Natural killer cell treated with Interleukin-12 subunit alpha and Interleukin-12 subunit beta and Interleukin-15 and Interleukin-18, amount 100 ng/mL, for 72 hours (primary cell): Measurements from ENCODE around the gene DNM3. TPM values are rescaled to one million over a fixed set of nuclear protein-coding genes. Genes with fewer than 3 reads are reported as not detected.

ENCODE experiments used
- ATAC-seq, 2 donors: fragments of 150-1000 bp; cut with Tn5 transposase in 1 of 2; sonication (Bioruptor Pico), chemical (Tn5 transposase) in 1 of 2; 2 replicates each; pipeline ENCODE4 v1.10.0; 2021
- DNase-seq: peaks from one replicate; pipeline ENCODE4 v3.0.0; 2022; ENCODE audit warnings: low spot score
- H3K27ac Mint-ChIP-seq, 2 donors: 1 replicate in 1 of 2; 2 replicates in 1 of 2; pipeline ENCODE4 v1.8.0; 2022; ENCODE audit warnings: mixed read lengths in 2 of 2, mild to moderate bottlenecking in 1 of 2, moderate library complexity in 1 of 2
- H3K27me3 Mint-ChIP-seq, 2 donors: 1 replicate in 1 of 2; 2 replicates in 1 of 2; pipeline ENCODE4 v1.8.0; 2022; ENCODE audit warnings: mixed read lengths in 2 of 2
- H3K36me3 Mint-ChIP-seq: one replicate; pipeline ENCODE4 v1.8.0; 2022; ENCODE audit warnings: mixed read lengths
- H3K4me1 Mint-ChIP-seq, 2 donors: 1 replicate in 1 of 2; 2 replicates in 1 of 2; pipeline ENCODE4 v1.8.0; 2022; ENCODE audit warnings: low read depth in 2 of 2, mixed read lengths in 2 of 2, mild to moderate bottlenecking in 1 of 2
- H3K4me3 Mint-ChIP-seq: one replicate; pipeline ENCODE4 v1.8.0; 2022; ENCODE audit warnings: mixed read lengths
- H3K9me3 Mint-ChIP-seq: 2 replicates; pipeline ENCODE4 v1.8.0; 2022; ENCODE audit warnings: mixed read lengths
- total RNA-seq, 2 donors: library from RNA; stranded (reverse); gene quantifications; one replicate each; pipeline ENCODE4 v1.2.3, GENCODE V29; 2022

Gene DNM3
- total RNA-seq, 2 donors from 2014 or later: 1.5 to 3.5 TPM

DNA sequence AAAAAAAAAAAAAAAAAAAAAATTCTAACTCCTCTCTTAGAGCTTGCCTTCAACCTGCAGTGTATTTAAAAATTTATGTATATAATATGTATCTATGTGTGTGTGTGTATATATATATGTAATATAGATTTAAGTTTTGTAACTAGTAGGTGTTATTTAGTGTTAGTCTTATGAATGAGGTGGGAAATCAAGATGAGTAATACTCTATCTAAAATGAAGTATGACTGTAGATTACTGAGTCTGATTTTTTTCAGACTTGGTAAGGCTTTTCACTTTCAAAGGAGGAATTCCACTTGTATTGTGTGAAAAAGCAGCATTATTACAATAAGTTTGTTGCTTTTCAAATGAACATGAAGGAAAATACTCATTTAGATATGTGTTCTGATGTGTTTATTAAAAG, 5.4 kb upstream of the DNM3 start:
- Mint-ChIP-seq H3K4me1 (peaks cover 6% of the 10 kb centered on the region in 2 donors), H3K4me3 (no peak overlapping the region), H3K36me3 (no peaks in the 10 kb centered on the region), H3K9me3 (no peaks in the 10 kb centered on the region), H3K27ac (no peak overlapping the region), H3K27me3 (peaks cover 0 to 2% of the 10 kb centered on the region in 2 donors)
- DNase-seq (no peak), ATAC-seq (peak in 1 of 2 donors; percentile 46)

DNA sequence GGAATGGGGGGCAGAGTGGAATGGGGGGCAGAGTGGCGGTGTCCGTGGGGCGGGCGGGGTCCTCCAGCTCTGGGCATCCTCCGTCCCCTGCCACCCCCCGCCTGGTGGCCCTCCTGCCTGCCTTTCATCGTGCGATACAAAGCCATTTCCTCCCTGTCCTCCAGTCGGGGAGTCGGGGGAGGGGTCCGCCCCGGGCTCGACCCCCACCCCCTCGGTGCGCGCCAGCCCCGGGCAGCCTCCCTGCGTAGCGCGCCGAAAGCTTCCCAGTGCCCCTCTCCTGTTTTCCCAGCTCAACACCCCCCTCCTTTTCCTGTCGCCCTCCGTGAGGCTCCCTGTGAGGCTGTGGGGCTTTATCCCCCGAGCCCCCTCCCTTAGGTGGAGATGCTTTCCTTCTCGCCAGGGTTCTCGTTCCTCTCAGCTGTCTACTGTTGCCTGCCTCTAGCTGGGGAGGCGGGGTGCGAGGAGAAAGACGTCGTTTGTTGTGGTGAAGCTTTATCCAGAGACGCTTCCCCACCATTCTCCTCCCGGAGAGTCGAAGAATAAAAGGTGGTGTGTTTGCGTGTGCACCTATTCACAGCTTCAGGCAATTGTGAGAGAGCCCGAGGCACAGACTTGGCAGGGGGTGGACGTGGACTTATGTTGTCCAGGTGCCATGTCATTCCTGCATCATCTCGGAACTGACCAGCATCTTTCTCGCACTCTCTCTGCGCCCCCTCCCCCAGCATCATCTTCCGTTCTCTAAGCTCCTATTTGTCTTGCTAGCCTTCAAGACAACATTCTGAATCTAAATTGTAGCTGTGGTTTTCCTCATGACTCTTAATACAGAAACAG, 848 bp downstream of the DNM3 start:
- no peaks in the 10 kb centered on the region for H3K9me3 Mint-ChIP-seq
- no peaks in the 10 kb centered on the region for H3K36me3 Mint-ChIP-seq
- no peak for DNase-seq
- ATAC-seq: no peak
- peak overlapping the region in 1 of 2 donors; percentile 64 for H3K27ac Mint-ChIP-seq
- H3K4me1 Mint-ChIP-seq: peaks cover 15 to 19% of the 10 kb centered on the region in 2 donors
- H3K4me3 Mint-ChIP-seq: peak overlapping the region; percentile 81
- peaks cover 18 to 30% of the 10 kb centered on the region in 2 donors for H3K27me3 Mint-ChIP-seq

GRCh38 chr1:171844381-171844780, 3.1 kb downstream of the DNM3 start:
- Mint-ChIP-seq H3K27me3 (peaks cover 24 to 43% of the 10 kb centered on the region in 2 donors), H3K27ac (no peak overlapping the region), H3K9me3 (no peaks in the 10 kb centered on the region), H3K36me3 (no peaks in the 10 kb centered on the region), H3K4me1 (peaks cover 15 to 19% of the 10 kb centered on the region in 2 donors), H3K4me3 (no peak overlapping the region)
- ATAC-seq (no peak), DNase-seq (no peak)

DNA sequence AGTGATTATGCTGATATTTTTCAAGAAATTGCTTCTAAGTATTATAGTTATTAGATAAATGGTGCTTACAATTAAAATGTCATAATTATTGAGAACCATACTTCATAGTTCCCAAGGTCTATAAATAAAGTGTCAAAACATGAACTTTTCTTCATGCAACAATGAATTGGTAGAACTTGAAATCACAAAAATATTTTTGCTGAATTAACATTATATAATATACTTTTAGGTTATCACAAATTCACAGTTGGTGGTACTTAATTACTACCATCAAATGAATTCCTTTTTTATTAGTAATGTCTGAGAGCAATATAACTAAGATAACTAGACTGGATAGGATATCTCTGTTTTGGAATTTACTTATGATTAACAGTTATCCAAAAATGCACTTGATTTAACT, 4.7 kb downstream of the DNM3 start:
- Mint-ChIP-seq H3K27ac (no peak overlapping the region), H3K4me3 (no peak overlapping the region), H3K4me1 (peaks cover 7 to 13% of the 10 kb centered on the region in 2 donors), H3K9me3 (no peaks in the 10 kb centered on the region), H3K36me3 (no peaks in the 10 kb centered on the region), H3K27me3 (peaks cover 28 to 52% of the 10 kb centered on the region in 2 donors)
- ATAC-seq (no peak), DNase-seq (no peak)

GRCh38 chr1:171849245-171849898, 8.1 kb downstream of the DNM3 start:
- ATAC-seq: no peak
- Mint-ChIP-seq H3K27me3 (peaks cover 19 to 43% of the 10 kb centered on the region in 2 donors), H3K36me3 (no peaks in the 10 kb centered on the region)

GRCh38 chr1:171850651-171851350, 9.5 kb downstream of the DNM3 start:
- Mint-ChIP-seq H3K36me3 (no peaks in the 10 kb centered on the region), H3K4me3 (no peak overlapping the region), H3K27ac (no peak overlapping the region), H3K9me3 (no peaks in the 10 kb centered on the region), H3K4me1 (no peaks in the 10 kb centered on the region), H3K27me3 (peaks cover 24 to 38% of the 10 kb centered on the region in 2 donors)
- DNase-seq (no peak), ATAC-seq (no peak)

More at GRCh38 chr1:171849245-171849898, 8.1 kb downstream of the DNM3 start:
- no peak overlapping the region for H3K27ac Mint-ChIP-seq
- DNase-seq: no peak
- H3K4me3 Mint-ChIP-seq: no peak overlapping the region
- H3K9me3 Mint-ChIP-seq: no peaks in the 10 kb centered on the region
- H3K4me1 Mint-ChIP-seq: no peaks in the 10 kb centered on the region

DNA sequence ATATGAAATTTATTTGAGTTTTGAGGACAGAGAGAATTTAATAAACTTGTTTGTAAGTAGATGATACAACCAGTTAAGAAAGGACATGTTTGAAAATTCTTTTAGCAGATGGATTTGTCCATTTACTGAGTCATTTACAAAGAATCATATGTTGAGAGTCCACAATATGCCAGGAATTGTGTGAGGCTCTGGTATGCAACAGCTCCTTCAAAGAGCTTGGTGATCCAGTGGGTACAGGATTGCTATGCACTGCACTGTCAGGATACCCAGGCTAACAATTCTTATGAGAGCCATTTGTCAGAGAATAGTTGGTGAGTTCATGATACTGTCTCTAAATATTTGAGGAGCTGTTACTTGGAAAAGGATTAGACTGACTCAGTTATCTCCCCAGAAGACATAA, 11.0 kb downstream of the DNM3 start:
- ATAC-seq (no peak), DNase-seq (no peak)
- Mint-ChIP-seq H3K36me3 (peaks cover 9% of the 10 kb centered on the region), H3K9me3 (no peaks in the 10 kb centered on the region), H3K27me3 (peaks cover 34 to 43% of the 10 kb centered on the region in 2 donors), H3K27ac (no peak overlapping the region), H3K4me3 (no peak overlapping the region), H3K4me1 (no peaks in the 10 kb centered on the region)

DNA sequence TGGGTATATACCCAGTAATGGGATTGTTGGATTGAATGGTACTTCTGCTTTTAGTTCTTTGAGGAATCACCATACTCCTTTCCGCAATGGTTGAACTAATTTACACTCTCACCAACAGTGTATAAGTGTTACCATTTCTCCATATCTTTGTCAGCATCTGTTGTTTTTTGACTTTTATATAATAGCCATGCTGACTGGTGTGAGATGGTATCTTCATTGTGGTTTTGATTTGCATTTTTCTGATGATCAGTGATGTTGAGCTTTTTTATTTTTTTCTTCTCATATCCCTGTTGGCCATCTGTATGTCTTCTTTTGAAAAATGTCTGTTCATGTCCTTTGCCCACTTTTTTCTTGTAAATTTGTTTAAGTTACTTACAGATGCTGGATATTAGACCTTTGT, 14.1 kb downstream of the DNM3 start:
- ATAC-seq: no peak
- H3K9me3 Mint-ChIP-seq: no peaks in the 10 kb centered on the region
- no peak for DNase-seq
- H3K27ac Mint-ChIP-seq: no peak overlapping the region
- H3K4me1 Mint-ChIP-seq: no peaks in the 10 kb centered on the region
- H3K36me3 Mint-ChIP-seq: peaks cover 22% of the 10 kb centered on the region
- H3K27me3 Mint-ChIP-seq: peaks cover 27 to 45% of the 10 kb centered on the region in 2 donors
- no peak overlapping the region for H3K4me3 Mint-ChIP-seq

GRCh38 chr1:171858696-171859095, 17.4 kb downstream of the DNM3 start:
- peaks cover 31 to 51% of the 10 kb centered on the region in 2 donors for H3K27me3 Mint-ChIP-seq
- no peak overlapping the region for H3K27ac Mint-ChIP-seq
- no peak for ATAC-seq
- no peaks in the 10 kb centered on the region for H3K9me3 Mint-ChIP-seq
- no peak overlapping the region for H3K4me3 Mint-ChIP-seq
- peaks cover 22% of the 10 kb centered on the region for H3K36me3 Mint-ChIP-seq
- no peaks in the 10 kb centered on the region for H3K4me1 Mint-ChIP-seq
- DNase-seq: no peak

GRCh38 chr1:171860696-171861095, 19.4 kb downstream of the DNM3 start:
- Mint-ChIP-seq H3K4me3 (no peak overlapping the region), H3K4me1 (no peaks in the 10 kb centered on the region), H3K36me3 (peaks cover 22% of the 10 kb centered on the region), H3K27me3 (peaks cover 25 to 46% of the 10 kb centered on the region in 2 donors), H3K9me3 (no peaks in the 10 kb centered on the region), H3K27ac (no peak overlapping the region)
- ATAC-seq (no peak), DNase-seq (no peak)

GRCh38 chr1:171863531-171863930, 22.2 kb downstream of the DNM3 start:
- Mint-ChIP-seq H3K4me3 (no peak overlapping the region), H3K36me3 (peaks cover 8% of the 10 kb centered on the region), H3K4me1 (no peaks in the 10 kb centered on the region), H3K9me3 (no peaks in the 10 kb centered on the region), H3K27ac (no peak overlapping the region), H3K27me3 (peaks cover 22 to 33% of the 10 kb centered on the region in 2 donors)
- no peak for ATAC-seq
- no peak for DNase-seq

DNA sequence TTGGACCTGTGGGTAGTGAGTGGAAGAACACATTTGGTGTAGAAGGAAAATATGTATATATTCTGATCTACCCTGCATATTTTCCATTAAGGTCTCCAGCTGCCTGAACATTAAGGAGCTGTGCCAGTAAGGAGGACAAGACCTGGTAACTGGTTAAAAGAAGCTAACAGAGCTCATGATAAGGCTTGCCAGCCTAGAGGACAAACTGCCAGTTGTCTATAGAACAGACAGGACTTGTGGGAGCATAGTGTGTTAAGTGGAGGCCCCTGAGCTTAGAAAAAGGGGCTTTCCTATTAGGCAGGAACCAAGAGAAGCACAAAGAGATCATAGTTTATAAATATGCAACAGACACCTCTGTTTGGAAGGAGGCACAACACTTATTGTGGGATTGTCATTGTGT, 23.0 kb downstream of the DNM3 start:
- H3K36me3 Mint-ChIP-seq: peaks cover under 1% of the 10 kb centered on the region
- peaks cover 24 to 25% of the 10 kb centered on the region in 2 donors for H3K27me3 Mint-ChIP-seq
- DNase-seq (no peak), ATAC-seq (no peak)
- no peaks in the 10 kb centered on the region for H3K4me1 Mint-ChIP-seq
- H3K4me3 Mint-ChIP-seq: no peak overlapping the region
- H3K27ac Mint-ChIP-seq: no peak overlapping the region
- H3K9me3 Mint-ChIP-seq: no peaks in the 10 kb centered on the region

- H3K27ac Mint-ChIP-seq: no peak overlapping the region
- H3K4me3 Mint-ChIP-seq: no peak overlapping the region
- H3K27me3 Mint-ChIP-seq: peaks cover 22 to 27% of the 10 kb centered on the region in 2 donors
- H3K36me3 Mint-ChIP-seq: no peaks in the 10 kb centered on the region
- no peaks in the 10 kb centered on the region for H3K4me1 Mint-ChIP-seq
- H3K9me3 Mint-ChIP-seq: no peaks in the 10 kb centered on the region
- ATAC-seq: no peak
- no peak for DNase-seq
Observed at GRCh38 chr1:171865106-171865505, 23.8 kb downstream of the DNM3 start.

DNA sequence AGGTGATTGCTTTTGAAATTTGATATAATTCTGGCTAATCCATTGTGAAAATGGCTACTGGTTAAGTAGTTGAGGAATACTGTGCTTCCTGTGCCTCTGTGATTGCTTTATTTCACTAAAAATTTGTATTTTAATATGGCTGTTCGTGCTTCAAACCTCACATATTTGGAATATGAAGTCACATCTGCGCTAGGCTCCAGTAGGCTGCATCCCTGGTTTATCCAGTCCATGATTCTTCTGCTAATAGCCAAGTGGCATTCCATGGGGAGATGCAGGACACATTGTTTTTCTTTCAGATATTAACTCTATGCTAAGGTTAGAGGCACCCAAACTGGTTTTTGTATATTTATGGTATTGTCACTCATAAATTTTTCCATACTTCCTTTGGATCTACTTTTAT, 25.9 kb downstream of the DNM3 start:
- Mint-ChIP-seq H3K27me3 (peaks cover 26 to 30% of the 10 kb centered on the region in 2 donors), H3K4me3 (no peak overlapping the region), H3K9me3 (no peaks in the 10 kb centered on the region), H3K36me3 (no peaks in the 10 kb centered on the region), H3K4me1 (no peaks in the 10 kb centered on the region), H3K27ac (no peak overlapping the region)
- ATAC-seq: no peak
- DNase-seq: no peak
